ENCODE measurements around the gene WFS1.

The WFS1 gene

GRCh38 chr4:6225469-6225868, 44.2 kb upstream of the WFS1 start:
- Histone ChIP-seq H3K9me2 (replicated peaks; ENCODE audit: low read depth, low read length) (no peaks in the 10 kb centered on the region), H4K20me1 (ENCODE audit: insufficient read depth, low read length, poor library complexity, severe bottlenecking) (no peaks in the 10 kb centered on the region), H3K4me1 (ENCODE audit: insufficient read depth, low read length, poor library complexity, severe bottlenecking) (no peaks in the 10 kb centered on the region), H3K79me2 (ENCODE audit: insufficient read depth, low read length) (no peaks in the 10 kb centered on the region), H3K9ac (ENCODE audit: low read depth, low read length, poor library complexity, severe bottlenecking) (no peak overlapping the region), H3K36me3 (ENCODE audit: insufficient read depth, low read length) (no peaks in the 10 kb centered on the region), H3K4me3 (ENCODE audit: low read length, poor library complexity, severe bottlenecking) (no peak overlapping the region), H3K4me2 (ENCODE audit: low read depth, low read length, poor library complexity, severe bottlenecking) (no peak overlapping the region), H3K9me3 (ENCODE audit: insufficient read depth, low read depth, low read length) (no peaks in the 10 kb centered on the region), H2AFZ (ENCODE audit: low read length) (no peak overlapping the region), H3K27me3 (ENCODE audit: insufficient read depth, low read length, poor library complexity, severe bottlenecking) (no peaks in the 10 kb centered on the region), H3F3A (ENCODE audit: low read depth) (no peaks in the 10 kb centered on the region)
- TF ChIP-seq EZH2phosphoT487 (IDR thresholded peaks at IDR 0.05; ENCODE audit: borderline replicate concordance) (no peak), CTCF (conservative IDR thresholded peaks at IDR 0.05; ENCODE audit: low read length) (no peak)

DNA sequence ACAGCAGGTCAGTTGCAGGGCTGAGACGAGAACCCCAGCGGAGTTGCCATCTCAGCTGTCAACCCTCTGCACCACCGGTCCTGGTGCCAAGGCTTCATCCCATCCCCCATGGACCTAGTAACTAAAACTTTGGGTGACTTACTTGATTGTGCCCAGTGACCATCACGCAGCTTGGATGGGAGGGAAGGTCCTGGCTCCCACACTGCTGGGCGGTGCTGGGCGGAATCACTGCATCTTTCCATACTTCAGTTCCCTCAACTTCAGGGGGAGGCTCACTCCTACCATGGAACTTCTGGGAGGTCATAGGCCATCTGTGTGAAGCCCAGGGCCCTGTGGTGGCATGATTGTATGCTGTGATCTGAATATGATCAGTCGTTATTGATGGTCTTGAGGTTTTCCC, 43.1 kb upstream of the WFS1 start:
- no peaks in the 10 kb centered on the region for H3K27me3 ChIP-seq (ENCODE audit: insufficient read depth, low read length, poor library complexity, severe bottlenecking)
- H3K4me3 ChIP-seq (ENCODE audit: low read length, poor library complexity, severe bottlenecking), result no peak overlapping the region
- H2AFZ ChIP-seq (ENCODE audit: low read length), result no peak overlapping the region
- no peak overlapping the region for H3K9ac ChIP-seq (ENCODE audit: low read depth, low read length, poor library complexity, severe bottlenecking)
- no peaks in the 10 kb centered on the region for H3K36me3 ChIP-seq (ENCODE audit: insufficient read depth, low read length)
- H3K79me2 ChIP-seq (ENCODE audit: insufficient read depth, low read length), result no peaks in the 10 kb centered on the region
- no peaks in the 10 kb centered on the region for H3F3A ChIP-seq (ENCODE audit: low read depth)
- H4K20me1 ChIP-seq (ENCODE audit: insufficient read depth, low read length, poor library complexity, severe bottlenecking), result no peaks in the 10 kb centered on the region
- no peaks in the 10 kb centered on the region for H3K4me1 ChIP-seq (ENCODE audit: insufficient read depth, low read length, poor library complexity, severe bottlenecking)
- H3K9me3 ChIP-seq (ENCODE audit: insufficient read depth, low read depth, low read length), result no peaks in the 10 kb centered on the region
- no peak overlapping the region for H3K4me2 ChIP-seq (ENCODE audit: low read depth, low read length, poor library complexity, severe bottlenecking)
- H3K9me2 ChIP-seq (replicated peaks; ENCODE audit: low read depth, low read length), result no peaks in the 10 kb centered on the region
- TF ChIP-seq EZH2phosphoT487 (IDR thresholded peaks at IDR 0.05; ENCODE audit: borderline replicate concordance) (no peak), CTCF (conservative IDR thresholded peaks at IDR 0.05; ENCODE audit: low read length) (no peak)

GRCh38 chr4:6227412-6228157, 42.1 kb upstream of the WFS1 start:
- Histone ChIP-seq H3K27me3 (ENCODE audit: insufficient read depth, low read length, poor library complexity, severe bottlenecking) (no peaks in the 10 kb centered on the region), H3K4me2 (ENCODE audit: low read depth, low read length, poor library complexity, severe bottlenecking) (no peak overlapping the region), H3K9me3 (ENCODE audit: insufficient read depth, low read depth, low read length) (no peaks in the 10 kb centered on the region), H3K9ac (ENCODE audit: low read depth, low read length, poor library complexity, severe bottlenecking) (no peak overlapping the region), H4K20me1 (ENCODE audit: insufficient read depth, low read length, poor library complexity, severe bottlenecking) (no peaks in the 10 kb centered on the region), H3K4me3 (ENCODE audit: low read length, poor library complexity, severe bottlenecking) (no peak overlapping the region), H3F3A (ENCODE audit: low read depth) (no peaks in the 10 kb centered on the region), H3K79me2 (ENCODE audit: insufficient read depth, low read length) (no peaks in the 10 kb centered on the region), H3K9me2 (replicated peaks; ENCODE audit: low read depth, low read length) (no peaks in the 10 kb centered on the region), H3K36me3 (ENCODE audit: insufficient read depth, low read length) (no peaks in the 10 kb centered on the region), H2AFZ (ENCODE audit: low read length) (no peak overlapping the region), H3K4me1 (ENCODE audit: insufficient read depth, low read length, poor library complexity, severe bottlenecking) (no peaks in the 10 kb centered on the region)
- no peak for TF ChIP-seq EZH2phosphoT487 (IDR thresholded peaks at IDR 0.05; ENCODE audit: borderline replicate concordance)
- no peak for TF ChIP-seq CTCF (conservative IDR thresholded peaks at IDR 0.05; ENCODE audit: low read length)

Measured in Loucy (cell line).